ENCODE results near the gene ZCCHC24.

Gene ZCCHC24

DNA sequence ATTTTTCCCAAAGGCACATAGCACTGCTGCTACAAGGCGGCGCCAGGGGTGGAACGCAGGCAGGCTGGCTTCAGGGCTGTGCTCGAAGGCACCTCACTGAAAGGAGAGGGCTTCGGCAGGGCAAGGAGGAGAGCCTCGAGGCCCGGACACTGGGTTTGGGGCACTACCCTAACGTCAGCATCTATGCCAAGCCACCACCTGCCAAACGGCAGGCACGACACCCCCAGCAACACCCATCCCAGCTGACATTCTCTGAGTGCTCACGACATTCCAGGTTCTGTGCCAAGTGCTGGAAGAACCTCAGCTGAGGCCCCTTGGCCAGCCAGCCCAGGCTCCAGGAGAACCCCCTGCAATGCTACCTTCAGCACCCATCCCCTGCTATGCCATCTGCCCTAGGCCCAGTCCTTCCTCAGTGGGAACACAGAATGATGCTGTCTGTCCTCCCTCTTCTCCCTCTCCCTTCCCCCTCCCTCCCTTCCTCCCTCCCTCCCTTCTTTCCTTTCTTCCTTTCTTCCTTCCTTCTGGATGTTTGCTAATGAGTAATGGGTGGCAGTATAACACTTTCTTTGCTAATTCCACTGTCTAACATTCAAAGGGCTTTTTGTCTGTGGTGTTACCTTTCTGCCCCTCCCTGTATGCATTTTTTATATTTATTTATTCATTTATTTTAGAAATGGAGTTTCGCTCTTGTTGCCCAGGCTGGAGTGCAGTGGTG lies 24.3 kb downstream of the ZCCHC24 start:
- H3K4me1 ChIP-seq (ENCODE audit: insufficient read depth, low read length, severe bottlenecking), result no peaks in the 10 kb centered on the region
- no peaks in the 10 kb centered on the region for H4K20me1 ChIP-seq (ENCODE audit: insufficient read depth, low read length)
- no peak overlapping the region for H3K27ac ChIP-seq (ENCODE audit: low read depth, low read length, poor library complexity, severe bottlenecking)
- H3K9me3 ChIP-seq (ENCODE audit: low read length), result no peaks in the 10 kb centered on the region
- no peaks in the 10 kb centered on the region for H3K9me2 ChIP-seq (ENCODE audit: low read depth, low read length)
- no peak overlapping the region for H3K4me3 ChIP-seq (ENCODE audit: low read depth, low read length, poor library complexity, severe bottlenecking)
- no peak for TF ChIP-seq EZH2 (IDR thresholded peaks at IDR 0.05; ENCODE audit: borderline replicate concordance, low read length)
- TF ChIP-seq, protein P1, sequence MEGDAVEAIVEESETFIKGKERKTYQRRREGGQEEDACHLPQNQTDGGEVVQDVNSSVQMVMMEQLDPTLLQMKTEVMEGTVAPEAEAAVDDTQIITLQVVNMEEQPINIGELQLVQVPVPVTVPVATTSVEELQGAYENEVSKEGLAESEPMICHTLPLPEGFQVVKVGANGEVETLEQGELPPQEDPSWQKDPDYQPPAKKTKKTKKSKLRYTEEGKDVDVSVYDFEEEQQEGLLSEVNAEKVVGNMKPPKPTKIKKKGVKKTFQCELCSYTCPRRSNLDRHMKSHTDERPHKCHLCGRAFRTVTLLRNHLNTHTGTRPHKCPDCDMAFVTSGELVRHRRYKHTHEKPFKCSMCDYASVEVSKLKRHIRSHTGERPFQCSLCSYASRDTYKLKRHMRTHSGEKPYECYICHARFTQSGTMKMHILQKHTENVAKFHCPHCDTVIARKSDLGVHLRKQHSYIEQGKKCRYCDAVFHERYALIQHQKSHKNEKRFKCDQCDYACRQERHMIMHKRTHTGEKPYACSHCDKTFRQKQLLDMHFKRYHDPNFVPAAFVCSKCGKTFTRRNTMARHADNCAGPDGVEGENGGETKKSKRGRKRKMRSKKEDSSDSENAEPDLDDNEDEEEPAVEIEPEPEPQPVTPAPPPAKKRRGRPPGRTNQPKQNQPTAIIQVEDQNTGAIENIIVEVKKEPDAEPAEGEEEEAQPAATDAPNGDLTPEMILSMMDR (IDR thresholded peaks at IDR 0.05; ENCODE audit: low read length), result no peak
- no peaks in the 10 kb centered on the region for H3F3A ChIP-seq (ENCODE audit: insufficient read depth, low read length)
- no peak overlapping the region for H3K9ac ChIP-seq (ENCODE audit: low read length)
- no peaks in the 10 kb centered on the region for H3K36me3 ChIP-seq (ENCODE audit: insufficient read depth, low read length)
- H2AFZ ChIP-seq (ENCODE audit: low read length), result no peak overlapping the region
- no peaks in the 10 kb centered on the region for H3K27me3 ChIP-seq (ENCODE audit: insufficient read depth, low read length)
- no peaks in the 10 kb centered on the region for H3K79me2 ChIP-seq (ENCODE audit: insufficient read depth, low read length)
- no peak overlapping the region for H3K4me2 ChIP-seq (ENCODE audit: low read length)

DNA sequence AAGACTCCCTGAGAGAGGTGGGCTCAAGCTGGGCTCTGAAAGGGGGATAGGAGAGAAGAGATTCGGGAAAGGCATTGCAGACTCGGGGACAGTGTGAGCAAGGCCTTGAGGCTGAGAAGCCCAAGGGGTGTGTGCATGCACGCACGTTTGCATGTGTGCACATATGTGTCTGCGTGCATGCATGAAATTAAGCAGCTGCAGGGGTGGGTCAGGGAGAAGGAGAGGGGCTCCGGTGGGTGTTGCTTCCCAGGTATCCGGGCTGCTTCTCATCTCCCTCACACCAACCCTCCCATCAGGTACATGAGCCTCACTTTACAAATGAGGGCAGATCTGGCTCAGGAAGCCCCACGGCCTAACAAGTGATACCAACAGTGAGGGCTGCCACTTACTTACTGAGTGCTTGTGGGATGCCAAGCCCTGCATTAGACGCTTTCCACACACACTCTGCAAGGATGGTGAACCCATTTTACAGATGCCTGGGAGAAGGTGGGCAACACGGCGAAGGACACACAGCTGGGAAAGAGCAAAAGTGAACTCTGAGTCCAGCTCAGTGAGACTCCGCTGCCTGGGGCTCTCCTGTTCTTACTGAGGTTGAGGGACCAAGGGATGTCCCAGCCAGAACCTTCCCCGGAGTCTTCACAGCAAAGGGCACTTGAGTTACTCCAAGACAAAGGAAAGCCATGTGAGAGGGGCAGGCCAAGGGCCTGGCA lies 26.4 kb downstream of the ZCCHC24 start:
- TF ChIP-seq, protein P1 (IDR thresholded peaks at IDR 0.05; ENCODE audit: low read length), result no peak
- H3K27ac ChIP-seq (ENCODE audit: low read depth, low read length, poor library complexity, severe bottlenecking), result no peak overlapping the region
- H3K9ac ChIP-seq (ENCODE audit: low read length), result no peak overlapping the region

DNA sequence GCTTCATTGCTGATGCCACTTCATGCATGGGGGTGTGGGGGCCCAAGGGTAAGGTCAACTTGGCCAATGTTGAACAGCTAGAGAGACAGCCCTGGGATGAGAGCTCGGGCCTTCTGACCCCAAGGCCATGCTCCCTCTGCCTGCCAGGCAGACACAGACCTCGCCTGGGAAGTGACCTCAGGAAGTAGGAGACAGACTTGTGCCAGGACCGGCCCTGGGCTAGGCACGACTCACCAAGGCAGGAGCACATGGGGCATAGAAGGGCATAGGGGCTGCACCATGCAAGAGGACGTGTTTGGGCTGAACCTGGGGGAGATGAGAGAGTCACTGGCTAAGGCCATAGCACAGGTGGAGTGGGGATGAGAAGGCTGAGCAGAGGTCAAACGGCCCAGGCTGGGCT lies 27.1 kb downstream of the ZCCHC24 start:
- Histone ChIP-seq H3K27ac (ENCODE audit: low read depth, low read length, poor library complexity, severe bottlenecking) (no peak overlapping the region), H3K4me1 (ENCODE audit: insufficient read depth, low read length, severe bottlenecking) (no peaks in the 10 kb centered on the region)

More for the DNA sequence above, 26.4 kb downstream of the ZCCHC24 start:
- Histone ChIP-seq H3K4me2 (ENCODE audit: low read length) (no peak overlapping the region), H3K4me1 (ENCODE audit: insufficient read depth, low read length, severe bottlenecking) (no peaks in the 10 kb centered on the region), H3K36me3 (ENCODE audit: insufficient read depth, low read length) (no peaks in the 10 kb centered on the region), H3K9me3 (ENCODE audit: low read length) (no peaks in the 10 kb centered on the region), H3K27me3 (ENCODE audit: insufficient read depth, low read length) (no peaks in the 10 kb centered on the region), H3K4me3 (ENCODE audit: low read depth, low read length, poor library complexity, severe bottlenecking) (no peak overlapping the region), H2AFZ (ENCODE audit: low read length) (no peak overlapping the region), H3K9me2 (ENCODE audit: low read depth, low read length) (no peaks in the 10 kb centered on the region), H4K20me1 (ENCODE audit: insufficient read depth, low read length) (no peaks in the 10 kb centered on the region), H3K79me2 (ENCODE audit: insufficient read depth, low read length) (no peaks in the 10 kb centered on the region), H3F3A (ENCODE audit: insufficient read depth, low read length) (no peaks in the 10 kb centered on the region)

More for the DNA sequence above, 27.1 kb downstream of the ZCCHC24 start:
- no peaks in the 10 kb centered on the region for H3K27me3 ChIP-seq (ENCODE audit: insufficient read depth, low read length)
- no peak overlapping the region for H3K4me2 ChIP-seq (ENCODE audit: low read length)
- no peaks in the 10 kb centered on the region for H3F3A ChIP-seq (ENCODE audit: insufficient read depth, low read length)
- H3K9me3 ChIP-seq (ENCODE audit: low read length), result no peaks in the 10 kb centered on the region
- H4K20me1 ChIP-seq (ENCODE audit: insufficient read depth, low read length), result no peaks in the 10 kb centered on the region
- no peak overlapping the region for H3K9ac ChIP-seq (ENCODE audit: low read length)
- H2AFZ ChIP-seq (ENCODE audit: low read length), result no peak overlapping the region
- no peak overlapping the region for H3K4me3 ChIP-seq (ENCODE audit: low read depth, low read length, poor library complexity, severe bottlenecking)
- no peaks in the 10 kb centered on the region for H3K36me3 ChIP-seq (ENCODE audit: insufficient read depth, low read length)
- no peak for TF ChIP-seq EZH2 (IDR thresholded peaks at IDR 0.05; ENCODE audit: borderline replicate concordance, low read length)
- TF ChIP-seq, protein P1 (IDR thresholded peaks at IDR 0.05; ENCODE audit: low read length), result no peak
- no peaks in the 10 kb centered on the region for H3K9me2 ChIP-seq (ENCODE audit: low read depth, low read length)
- no peaks in the 10 kb centered on the region for H3K79me2 ChIP-seq (ENCODE audit: insufficient read depth, low read length)
